ENCODE measurements around the gene ZNF70. TPM values are rescaled to one million over a fixed set of nuclear protein-coding genes. Genes with fewer than 3 reads are reported as not detected.
A peak's percentile ranks its signal among the peaks of the same experiment; 100 is the strongest.

ZNF70 gene
- total RNA-seq, 1 donor from 2014 or later, result 3.7 TPM

DNA sequence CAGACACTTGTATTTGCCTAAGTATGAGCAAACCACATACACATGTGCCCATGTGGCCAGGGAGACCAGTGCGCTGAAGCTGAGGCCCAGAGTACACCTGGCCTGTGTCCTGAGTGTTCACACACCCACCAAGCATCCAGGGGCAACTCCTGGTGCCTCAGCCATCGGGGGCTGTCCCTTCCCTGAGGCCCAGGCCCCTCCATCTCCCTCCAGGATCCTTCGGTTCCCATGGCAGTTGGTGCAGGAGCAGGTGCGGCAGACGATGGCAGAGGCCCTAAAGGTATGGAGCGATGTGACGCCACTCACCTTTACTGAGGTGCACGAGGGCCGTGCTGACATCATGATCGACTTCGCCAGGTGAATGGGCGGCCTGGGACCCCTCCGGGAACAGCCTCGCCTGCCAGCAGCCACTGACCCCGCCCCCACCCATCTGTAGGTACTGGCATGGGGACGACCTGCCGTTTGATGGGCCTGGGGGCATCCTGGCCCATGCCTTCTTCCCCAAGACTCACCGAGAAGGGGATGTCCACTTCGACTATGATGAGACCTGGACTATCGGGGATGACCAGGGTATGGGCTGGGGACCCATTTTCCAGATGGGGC lies 29.3 kb upstream of the ZNF70 start:
- FAIRE-seq (no peak), DNase-seq (ENCODE audit: low spot score in 2 of 2) (no peak)

DNA sequence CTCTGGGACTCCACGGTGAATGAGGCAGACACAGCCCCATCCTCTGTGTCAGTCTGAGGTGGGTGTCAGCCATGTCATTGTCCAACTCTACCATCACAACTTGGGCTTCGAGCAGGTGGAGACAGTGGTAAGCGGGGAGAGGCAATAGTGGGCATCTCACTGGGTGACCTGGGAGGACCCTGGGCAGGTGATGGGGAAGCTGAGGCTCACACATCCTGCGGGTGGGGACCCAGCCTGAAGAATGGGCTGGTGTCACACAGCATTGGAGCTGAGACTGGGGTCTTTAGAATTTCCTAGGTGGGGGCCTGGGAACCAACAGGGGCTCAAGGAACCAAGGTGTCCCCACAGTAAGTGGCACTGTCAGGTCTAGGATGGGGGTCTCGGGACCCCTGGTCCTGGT lies 28.8 kb upstream of the ZNF70 start:
- FAIRE-seq (no peak), DNase-seq (ENCODE audit: low spot score in 2 of 2) (no peak)

DNA sequence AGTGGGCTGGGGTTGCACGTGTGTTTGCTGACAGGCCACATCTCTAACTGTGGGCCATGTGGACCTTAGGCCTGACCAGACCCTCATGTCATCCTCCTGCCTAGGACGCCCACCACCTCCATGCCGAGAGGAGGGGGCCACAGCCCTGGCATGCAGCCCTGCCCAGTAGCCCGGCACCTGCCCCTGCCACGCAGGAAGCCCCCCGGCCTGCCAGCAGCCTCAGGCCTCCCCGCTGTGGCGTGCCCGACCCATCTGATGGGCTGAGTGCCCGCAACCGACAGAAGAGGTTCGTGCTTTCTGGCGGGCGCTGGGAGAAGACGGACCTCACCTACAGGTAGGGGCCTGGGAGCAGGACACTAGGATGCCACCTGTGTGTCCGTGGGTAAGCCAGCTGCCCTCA lies 28.2 kb upstream of the ZNF70 start:
- DNase-seq (ENCODE audit: low spot score in 2 of 2), result no peak
- no peak for FAIRE-seq

DNA sequence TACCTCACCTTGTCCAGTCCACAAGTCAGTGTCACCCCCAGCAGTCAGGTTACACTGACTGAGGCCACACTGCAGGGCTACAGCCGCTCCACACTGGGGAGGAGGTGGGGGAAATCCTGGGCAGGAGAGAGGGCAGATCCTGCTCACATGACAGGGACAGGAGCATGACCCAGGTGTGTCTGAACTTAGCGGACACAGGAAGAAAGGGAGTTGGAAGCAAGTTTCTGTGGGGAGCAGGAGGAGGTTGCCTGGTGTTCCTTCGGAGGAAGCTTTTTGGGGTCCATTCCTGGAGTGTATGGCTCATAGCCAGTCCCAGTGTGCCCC lies 27.6 kb upstream of the ZNF70 start:
- FAIRE-seq, result no peak
- DNase-seq (ENCODE audit: low spot score in 2 of 2), result no peak

DNA sequence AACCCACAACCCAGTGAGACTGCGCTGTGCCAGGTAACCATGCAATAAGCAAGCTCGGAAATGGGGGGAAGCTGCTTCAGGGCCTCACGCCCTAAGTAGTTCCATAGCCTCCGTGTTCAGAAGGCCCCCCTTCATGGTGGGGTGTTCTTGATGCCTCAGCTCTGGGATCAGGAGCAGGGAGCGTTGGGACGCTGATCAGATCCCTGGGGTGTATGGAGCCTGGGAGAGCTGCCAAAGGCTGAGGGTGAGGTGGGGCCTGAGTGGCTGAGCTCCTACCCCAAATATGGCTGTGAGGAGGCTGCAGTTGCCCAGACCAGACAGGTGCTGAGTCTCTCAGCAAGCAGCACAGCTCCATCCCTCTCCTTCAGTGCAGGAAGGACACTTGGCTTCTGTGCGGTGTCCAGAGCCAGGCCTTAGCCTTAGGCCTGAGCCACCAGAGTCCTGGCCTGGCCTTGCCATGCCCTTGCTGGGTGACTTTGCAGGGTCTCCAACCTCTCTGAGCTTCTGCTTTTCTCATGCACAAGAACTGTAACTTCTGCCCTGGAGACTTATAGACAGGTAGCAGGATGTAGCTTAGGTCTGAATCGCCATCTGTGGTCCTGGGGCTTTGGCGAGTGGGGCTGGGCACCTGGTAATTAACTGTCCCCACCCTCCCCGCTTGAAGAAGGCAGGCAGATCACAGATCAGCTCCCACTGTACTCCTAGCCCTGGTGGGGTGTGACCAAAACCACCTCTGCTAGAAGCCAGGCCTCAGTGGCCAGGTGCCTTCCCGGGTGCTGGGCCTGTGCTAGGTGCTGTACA lies 27.1 kb upstream of the ZNF70 start:
- DNase-seq (ENCODE audit: low spot score in 2 of 2), result peak in 1 of 2 donors; percentile 17
- FAIRE-seq, result no peak

DNA sequence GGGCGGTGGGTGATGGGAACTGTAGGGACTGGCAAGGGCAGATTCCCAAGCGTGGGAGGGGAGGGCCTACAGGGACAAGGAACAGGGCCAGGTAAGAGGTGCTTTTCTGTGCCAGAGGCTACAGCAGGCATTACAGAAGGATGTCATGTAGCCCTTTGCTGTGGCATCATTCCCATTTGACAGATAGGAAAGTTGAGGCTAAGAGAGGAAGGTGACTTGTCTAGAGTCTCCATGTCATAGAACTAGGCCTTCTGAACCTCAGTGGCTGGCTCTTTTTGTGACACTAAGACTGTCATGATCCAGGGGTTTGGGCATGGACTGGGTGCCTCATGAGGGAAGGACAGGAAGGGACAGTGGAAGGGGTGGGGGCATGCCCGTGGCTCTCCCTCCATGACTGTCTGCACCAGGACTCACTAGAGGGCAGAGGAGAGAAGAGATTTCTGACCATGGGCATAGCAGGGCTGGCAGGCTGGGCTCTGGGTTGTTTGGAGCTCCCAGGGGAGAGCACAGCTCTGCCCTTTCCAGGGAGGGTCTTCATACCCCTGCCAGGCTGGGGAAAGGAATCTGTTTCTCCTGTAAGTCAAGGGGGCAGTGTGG lies 25.0 kb upstream of the ZNF70 start:
- FAIRE-seq (no peak), DNase-seq (ENCODE audit: low spot score in 2 of 2) (no peak)

DNA sequence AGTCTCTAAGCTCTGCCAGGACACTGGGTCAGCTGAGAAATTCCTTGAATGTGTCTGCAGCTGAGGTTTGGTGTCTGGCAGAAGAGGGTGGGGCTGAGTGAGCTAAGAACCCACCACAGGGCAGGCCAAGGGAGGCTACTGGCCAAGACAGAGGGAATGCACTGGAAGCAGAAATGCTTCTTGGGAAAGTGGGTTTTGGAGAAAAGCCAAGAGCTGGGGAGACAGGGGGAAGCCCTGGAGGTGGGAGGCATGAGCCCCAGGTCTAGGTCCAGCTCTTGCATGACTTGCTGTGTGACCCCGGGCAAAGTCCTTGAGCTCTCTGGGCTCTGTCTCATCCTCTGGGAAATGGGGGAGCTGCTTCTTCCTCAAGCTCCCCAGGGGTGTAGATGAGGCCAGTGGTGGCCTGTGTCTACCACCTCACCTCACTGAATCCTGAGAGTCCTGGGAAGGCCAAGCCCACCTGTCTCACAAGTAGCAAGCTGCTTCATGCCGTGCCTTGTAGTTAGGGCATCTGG lies 24.1 kb upstream of the ZNF70 start:
- FAIRE-seq (no peak), DNase-seq (ENCODE audit: low spot score in 2 of 2) (no peak)

DNA sequence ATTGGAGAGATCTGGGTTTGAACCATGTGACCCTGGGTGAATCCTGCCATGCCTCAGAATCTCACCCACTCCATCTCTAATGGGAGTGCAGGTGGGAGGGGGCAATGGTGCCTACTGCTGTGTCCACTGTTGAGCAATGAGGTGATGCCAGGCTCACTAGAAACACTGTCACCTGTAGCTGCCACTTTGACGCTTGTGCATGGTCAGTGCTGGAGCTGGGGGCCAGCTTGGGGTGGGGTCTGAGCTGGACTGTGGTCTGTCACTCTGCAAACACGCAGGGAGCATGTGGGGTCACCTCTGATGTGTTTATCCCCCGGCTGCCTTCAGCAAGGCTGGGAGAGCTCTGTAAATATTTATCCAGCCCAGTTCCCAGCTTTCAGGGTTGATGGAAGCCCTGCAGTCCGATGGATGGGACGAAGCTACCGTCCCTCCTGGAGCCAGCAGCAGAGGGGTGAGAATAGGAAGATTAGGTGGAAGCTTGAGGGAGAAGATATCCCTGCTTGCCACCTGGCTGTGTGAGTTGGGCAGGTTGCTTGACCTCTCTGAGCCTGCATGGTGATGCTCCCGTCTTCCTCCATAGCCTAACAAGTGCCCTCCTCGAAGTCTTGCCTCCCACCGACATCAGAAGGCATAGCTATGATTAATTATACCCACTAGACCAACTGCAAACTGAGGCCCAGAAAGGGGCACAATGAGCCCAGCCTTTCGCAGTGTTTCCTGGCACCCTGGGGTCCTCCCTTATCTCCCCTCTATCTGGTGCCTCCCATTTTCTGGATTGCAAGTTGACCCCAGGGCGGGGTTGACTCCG lies 23.4 kb upstream of the ZNF70 start:
- FAIRE-seq, result no peak
- DNase-seq (ENCODE audit: low spot score in 2 of 2), result no peak

DNA sequence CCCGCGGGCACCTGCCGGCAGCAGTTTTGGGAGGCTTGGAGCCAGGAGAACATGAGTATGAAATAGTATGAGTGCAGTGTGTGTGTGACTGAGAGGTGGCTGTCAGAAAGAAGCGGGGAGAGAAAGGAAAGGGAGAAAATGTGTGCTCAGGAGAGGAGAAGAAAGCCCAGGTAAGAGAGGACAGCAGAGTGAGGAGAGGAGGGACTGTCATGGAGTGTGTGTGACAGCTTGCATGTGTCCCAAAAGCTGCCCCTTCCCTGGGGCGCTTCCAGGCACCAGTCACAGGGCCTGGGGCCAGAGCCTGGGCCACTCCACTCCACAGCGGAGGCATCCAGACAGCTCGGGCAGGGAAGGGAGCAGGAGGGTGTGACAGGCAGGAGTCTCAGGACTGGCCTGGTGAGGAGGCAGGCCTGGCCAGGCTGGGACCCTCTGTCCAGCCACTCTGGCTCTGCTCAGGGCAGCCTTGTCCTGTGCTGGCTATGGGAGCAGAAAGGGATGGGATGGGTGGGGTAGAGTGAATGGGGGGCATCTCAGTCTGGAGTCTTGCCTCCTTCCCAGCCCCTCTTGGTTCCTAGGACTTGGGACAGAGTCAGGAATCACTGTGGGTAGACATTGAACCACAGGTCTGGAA lies 22.7 kb upstream of the ZNF70 start:
- DNase-seq (ENCODE audit: low spot score in 2 of 2), result no peak
- FAIRE-seq, result no peak

DNA sequence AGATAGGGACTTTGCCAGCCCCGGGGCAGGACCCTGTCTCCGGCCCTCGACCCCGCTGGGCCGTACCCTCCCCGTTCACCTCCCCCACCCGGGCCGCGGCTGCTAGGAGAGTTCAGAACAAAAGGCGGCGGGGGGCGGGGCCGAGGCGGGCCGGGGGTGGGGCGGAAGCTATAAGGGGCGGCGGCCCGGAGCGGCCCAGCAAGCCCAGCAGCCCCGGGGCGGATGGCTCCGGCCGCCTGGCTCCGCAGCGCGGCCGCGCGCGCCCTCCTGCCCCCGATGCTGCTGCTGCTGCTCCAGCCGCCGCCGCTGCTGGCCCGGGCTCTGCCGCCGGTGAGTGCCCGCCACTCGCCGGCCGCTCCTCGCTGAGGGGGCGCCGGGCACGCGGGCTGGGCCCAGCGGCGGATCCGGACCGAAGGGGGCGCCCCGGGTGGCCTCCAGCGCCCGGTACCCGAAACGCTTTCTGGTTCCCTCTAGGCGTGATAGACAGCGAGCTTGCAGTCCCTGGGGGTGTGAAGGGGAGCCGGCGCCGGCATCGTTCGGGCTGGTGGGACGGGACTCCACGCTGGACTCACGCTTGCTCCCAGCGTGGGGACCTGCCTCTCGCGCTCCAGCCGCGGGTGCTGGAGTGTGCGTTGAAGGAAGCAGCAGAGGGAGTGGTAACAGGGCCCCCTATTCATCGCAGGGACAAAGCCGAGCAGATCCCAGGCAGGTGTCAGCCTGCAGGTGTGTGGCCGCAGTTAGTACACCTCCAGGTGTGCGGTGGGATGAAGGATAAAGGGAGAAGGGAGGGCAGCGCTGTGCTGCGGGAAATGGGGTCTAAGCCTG lies 21.9 kb upstream of the ZNF70 start, which contains the start of gene MMP11:
TSS of gene MMP11 (plus strand) at position 201 of the 825 bp plus-strand sequence. CDS start at position 223, 22 bp downstream.
- FAIRE-seq (no peak), DNase-seq (ENCODE audit: low spot score in 2 of 2) (peak; percentile 67 to 72)

DNA sequence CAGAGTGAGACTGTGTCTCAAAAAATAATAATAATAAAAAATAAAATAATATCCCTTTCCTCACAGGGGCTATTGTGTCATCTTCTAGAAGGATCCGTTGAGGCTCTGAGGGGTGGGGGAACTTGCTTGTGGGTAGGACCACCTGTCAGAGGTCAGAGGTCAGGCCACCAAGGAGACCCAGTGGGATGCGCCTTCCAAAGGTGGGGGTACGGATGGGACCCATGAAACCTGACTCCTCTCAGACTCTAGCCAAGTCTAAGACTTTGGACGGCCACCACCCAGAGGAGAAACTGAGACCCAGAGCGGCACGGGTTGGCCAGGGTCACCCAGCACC lies 21.4 kb upstream of the ZNF70 start:
- FAIRE-seq, result no peak

DNA sequence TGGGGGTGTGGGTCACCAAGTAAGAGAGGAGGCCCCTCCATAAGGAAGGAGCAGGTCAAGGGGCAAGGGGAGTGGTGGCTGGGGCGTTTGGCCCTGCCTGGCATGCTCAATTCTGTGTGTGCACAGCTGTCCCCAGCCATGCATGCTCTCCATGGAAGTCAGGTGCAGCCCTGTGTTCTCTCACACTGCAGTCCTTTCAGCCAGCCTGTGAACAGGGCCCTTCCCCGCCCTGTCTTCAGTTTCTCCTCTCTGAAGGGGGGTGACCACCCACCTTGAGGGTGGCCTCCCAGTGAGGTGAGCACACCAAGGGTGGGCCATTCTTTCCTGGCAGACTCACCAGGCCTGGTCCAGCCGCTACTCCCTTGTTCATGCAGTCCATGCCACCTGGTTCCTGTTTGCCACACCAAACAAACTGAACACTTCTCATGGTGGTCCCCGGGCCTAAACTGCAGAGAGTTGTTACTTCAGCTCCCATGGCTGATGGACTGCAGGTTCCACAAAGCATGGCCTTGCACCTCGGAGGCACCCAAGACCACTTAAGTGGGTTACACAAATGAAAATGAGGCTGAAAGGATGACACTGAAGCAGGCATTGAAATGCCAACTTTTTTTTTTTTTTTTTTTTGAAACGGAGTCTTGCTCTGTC lies 18.5 kb upstream of the ZNF70 start:
- FAIRE-seq (no peak), DNase-seq (ENCODE audit: low spot score in 2 of 2) (no peak)

More for the DNA sequence above, 21.4 kb upstream of the ZNF70 start:
- no peak for DNase-seq (ENCODE audit: low spot score in 2 of 2)

DNA sequence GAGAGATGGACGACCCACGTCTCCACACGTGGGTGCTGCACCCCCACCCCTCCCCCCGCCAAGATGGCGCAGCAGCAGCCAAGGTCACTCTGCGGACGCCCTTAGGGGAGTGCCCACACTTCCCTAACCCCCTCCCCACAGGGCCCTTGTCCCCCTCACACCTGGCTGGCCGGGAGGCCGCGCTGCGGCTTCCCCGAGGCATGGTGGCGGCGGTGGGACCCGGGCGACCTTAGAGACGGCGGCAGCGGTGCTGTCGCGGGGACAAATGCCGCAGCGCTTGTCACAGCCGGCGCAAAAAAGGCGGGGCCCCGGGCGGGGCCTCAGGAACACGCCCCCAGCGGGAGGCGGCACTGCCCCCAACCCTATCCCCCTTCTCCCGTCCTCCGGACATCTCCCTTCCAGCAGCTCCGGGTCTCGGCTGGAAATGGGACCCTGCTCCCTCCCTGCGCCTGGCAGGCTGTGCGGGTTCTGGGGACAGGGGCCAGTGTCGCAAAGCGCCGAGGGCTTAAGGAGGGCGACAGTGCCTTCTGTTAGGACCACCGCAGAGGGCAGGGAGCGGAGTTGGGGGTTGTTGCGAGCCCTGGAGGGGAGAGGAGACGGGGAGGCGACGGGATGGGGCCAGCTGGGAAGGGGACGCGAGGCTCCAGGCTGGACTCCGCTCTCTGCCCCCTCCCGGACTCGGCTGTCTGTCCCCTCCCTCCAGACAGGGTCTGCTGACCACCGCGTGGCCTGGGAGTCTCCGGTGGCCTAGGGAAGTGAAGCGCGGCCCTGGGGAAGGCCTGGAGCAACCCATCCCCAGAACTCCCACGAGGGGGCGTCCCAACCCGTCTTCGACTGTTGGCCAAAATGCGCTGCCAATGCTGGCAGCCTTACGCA lies 17.0 kb upstream of the ZNF70 start, which contains the start of gene CHCHD10:
TSS of gene CHCHD10 (minus strand) at position 300 of the 876 bp plus-strand sequence. CDS start at position 202, 98 bp downstream.
- FAIRE-seq, result no peak
- DNase-seq (ENCODE audit: low spot score in 2 of 2), result peak; percentile 93

DNA sequence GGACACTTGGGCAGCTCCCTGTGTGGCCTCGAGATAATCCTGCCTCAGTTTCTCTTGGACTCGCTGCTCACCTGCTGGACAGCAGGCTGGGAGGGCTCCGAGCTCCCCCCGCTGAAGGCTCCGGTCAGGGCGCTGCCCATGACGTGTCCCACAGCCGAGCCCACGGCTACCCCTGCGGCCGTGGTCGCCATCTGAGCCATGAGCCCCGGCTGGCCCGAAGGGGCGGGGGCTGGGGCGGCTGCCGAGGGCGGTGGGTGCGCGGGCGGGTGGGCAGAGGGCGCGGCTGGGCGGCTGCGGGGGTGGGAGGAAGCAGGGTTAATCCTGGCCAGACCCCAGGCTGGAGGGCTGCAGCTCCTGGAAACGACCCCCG lies 16.4 kb upstream of the ZNF70 start:
- DNase-seq (ENCODE audit: low spot score in 2 of 2) (no peak), FAIRE-seq (no peak)

DNA sequence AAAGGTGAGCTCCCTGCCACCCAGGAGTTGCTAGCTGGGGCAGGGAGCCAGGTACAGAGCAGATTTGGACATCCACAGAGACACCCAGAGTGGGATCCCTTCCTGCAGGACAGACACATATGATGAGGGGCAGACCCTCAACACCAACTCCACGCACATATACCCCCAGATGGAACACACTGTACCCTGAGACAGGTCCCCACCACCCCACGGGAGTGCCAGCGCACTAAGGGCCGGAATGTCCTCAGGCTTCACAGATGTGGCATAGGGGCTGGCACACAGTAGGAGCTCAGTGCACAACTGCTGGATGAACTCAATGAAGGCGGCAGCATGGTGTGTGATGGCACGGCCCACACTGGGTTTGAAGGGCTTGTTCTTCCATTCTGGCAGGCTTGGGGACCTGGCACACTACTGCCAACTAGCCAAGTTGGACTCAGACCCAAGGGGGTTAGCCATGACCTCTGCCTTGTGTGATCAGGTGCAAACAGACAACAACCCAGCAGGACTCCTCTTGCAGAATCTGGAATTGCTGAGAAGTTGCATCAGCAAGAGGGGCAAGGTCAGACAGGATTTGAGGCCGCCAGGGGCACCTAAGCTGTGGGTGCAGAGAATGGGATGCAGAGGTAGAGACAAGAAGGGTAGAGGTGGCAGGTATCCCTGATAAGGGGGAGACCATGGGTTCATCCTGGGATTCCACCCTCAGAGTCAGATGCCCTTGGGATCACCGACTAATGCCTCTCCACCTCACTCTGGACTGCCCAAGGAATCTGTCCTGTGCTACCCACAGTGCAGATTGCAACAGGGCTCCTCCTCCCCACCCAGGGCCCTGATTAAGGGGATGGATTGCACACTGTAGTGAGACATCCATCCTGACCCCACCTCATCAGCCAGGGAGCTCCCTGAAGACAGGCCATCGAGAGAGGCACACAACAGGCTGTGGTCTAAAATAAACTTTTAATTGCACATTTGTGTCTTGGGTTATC lies 14.3 kb upstream of the ZNF70 start:
- DNase-seq (ENCODE audit: low spot score in 2 of 2) (no peak), FAIRE-seq (no peak)

DNA sequence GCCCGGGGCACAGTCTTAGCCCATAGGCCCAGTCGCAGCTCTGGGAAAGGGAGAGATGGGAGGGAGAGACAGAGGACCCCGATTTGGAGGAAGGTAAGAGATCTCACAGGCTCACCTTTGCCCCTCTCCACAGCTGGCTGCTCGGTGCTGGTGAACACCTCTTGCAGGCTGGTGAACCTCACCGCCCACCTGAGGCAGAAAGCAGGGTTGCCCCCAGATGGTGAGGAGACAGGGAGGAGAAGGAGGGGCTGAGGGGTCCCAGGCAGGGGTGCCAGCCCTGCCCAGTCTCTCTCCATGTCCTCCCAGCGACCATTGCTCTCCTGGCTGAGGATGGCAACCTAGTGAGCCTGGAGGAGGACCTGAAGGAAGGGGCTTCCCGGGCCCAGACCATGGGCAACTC lies 13.0 kb upstream of the ZNF70 start:
- no peak for DNase-seq (ENCODE audit: low spot score in 2 of 2)
- FAIRE-seq, result no peak

DNA sequence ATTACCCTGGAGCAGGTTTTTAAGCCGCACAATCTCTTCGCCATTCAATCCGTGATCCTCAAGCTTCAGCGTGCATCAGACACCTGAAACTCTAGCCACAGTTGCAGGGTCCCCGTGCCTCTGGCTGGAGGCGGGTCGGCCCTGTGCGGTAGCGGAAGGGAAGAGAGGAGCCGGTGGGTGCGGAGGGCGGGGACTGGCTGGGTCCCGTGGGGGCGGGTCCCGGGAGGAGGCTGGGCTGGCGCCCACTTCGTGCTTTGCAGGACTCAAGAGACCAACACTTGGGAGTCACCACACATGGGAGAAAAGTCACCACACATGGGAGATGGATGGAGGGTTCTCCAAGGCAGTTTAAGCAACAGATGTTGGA lies 12.7 kb upstream of the ZNF70 start:
- DNase-seq (ENCODE audit: low spot score in 2 of 2), result no peak
- FAIRE-seq, result no peak
